ENCODE results near the gene ENG.
"Not testable (repeated sequence)": the region's sequence is repeated elsewhere in the genome, so short reads cannot be mapped to it uniquely, and the experiment has no call there.

ENG gene

GRCh38 chr9:127878001-127878651, 23.7 kb upstream of the ENG start:
- no peak for DNase-seq

- DNase-seq: no peak
These were observed 23.1 kb upstream of the ENG start, which contains the start of gene AK1 for GRCh38 chr9:127877566-127877998. AK1 (minus strand) TSS chr9:127877675; CDS start chr9:127874617, 3,058 bp downstream.

- no peak for DNase-seq
These were observed 22.5 kb upstream of the ENG start for GRCh38 chr9:127876764-127877562.

GRCh38 chr9:127876026-127876763, 21.7 kb upstream of the ENG start:
- no peak for DNase-seq

- DNase-seq: no peak
These were observed 21.0 kb upstream of the ENG start for GRCh38 chr9:127875306-127875966.

- no peak for DNase-seq
These were observed 20.1 kb upstream of the ENG start for GRCh38 chr9:127874301-127875221.

GRCh38 chr9:127873886-127874285, 19.4 kb upstream of the ENG start:
- DNase-seq: no peak

- DNase-seq: no peak
These were observed 18.8 kb upstream of the ENG start for GRCh38 chr9:127873223-127873691.

GRCh38 chr9:127872369-127873222, 18.1 kb upstream of the ENG start:
- DNase-seq: no peak

GRCh38 chr9:127871531-127871930, 17.1 kb upstream of the ENG start:
- no peak for DNase-seq

- DNase-seq: no peak
These were observed 16.4 kb upstream of the ENG start for GRCh38 chr9:127870887-127871286.

GRCh38 chr9:127870153-127870491, 15.7 kb upstream of the ENG start:
- not testable (repeated sequence) for DNase-seq

GRCh38 chr9:127869310-127870152, 15.1 kb upstream of the ENG start:
- peak; percentile 89 for DNase-seq

- no peak for DNase-seq
These were observed 13.9 kb upstream of the ENG start for GRCh38 chr9:127868278-127868902.

GRCh38 chr9:127867356-127868277, 13.2 kb upstream of the ENG start:
- DNase-seq: no peak

- DNase-seq: no peak
These were observed 12.1 kb upstream of the ENG start for GRCh38 chr9:127866535-127866934.

- peak; percentile 57 for DNase-seq
These were observed 11.4 kb upstream of the ENG start for GRCh38 chr9:127865645-127866464.
